H1 (cell line): ENCODE measurements around the gene AKR1D1. TPM values are rescaled to one million over a fixed set of nuclear protein-coding genes. Genes with fewer than 3 reads are reported as not detected.

Experiments
- CTCF ChIA-PET: fragments of 300-600 bp; sonication (Branson Sonifier 250); formaldehyde crosslinking; loops from one replicate; lab custom pipeline; 2021; ENCODE audit not compliant: partially characterized antibody; lab: Charles Lee
- POLR2A ChIA-PET: fragments of 300-600 bp; sonication (Branson Sonifier 250); formaldehyde crosslinking; loops from one replicate; lab custom pipeline; 2021; ENCODE audit warnings: inconsistent platforms; ENCODE audit not compliant: partially characterized antibody; lab: Charles Lee
- DNase-seq, 2 experiments: peaks; one replicate each; pipeline versions ENCODE4 v3.0.0 to v3.0.0-alpha.2; 2010 to 2022; ENCODE audit warnings: low spot score in 2 of 2, low read depth in 1 of 2, mixed read lengths in 1 of 2
- FAIRE-seq: peaks from 2 replicates; lab custom pipeline; 2011; peaks lifted over from hg19 to GRCh38; lab: Jason Lieb, UNC
- H2AFZ ChIP-seq: 2 replicates; pipeline ENCODE4 v1.8.1; 2012; ENCODE audit warnings: low read length, inconsistent platforms
- H2AK5ac ChIP-seq: 2 replicates; pipeline ENCODE4 v1.6.1; 2013; ENCODE audit warnings: low read depth, low read length
- H2BK120ac ChIP-seq: replicated peaks from 2 replicates; pipeline ENCODE3; 2013; ENCODE audit warnings: low read depth, low read length, inconsistent platforms
- H2BK12ac ChIP-seq: 2 replicates; pipeline ENCODE4 v1.6.1; 2013; ENCODE audit warnings: low read depth, low read length
- H2BK15ac ChIP-seq: 2 replicates; pipeline ENCODE4 v1.6.1; 2013; ENCODE audit warnings: low read length
- H2BK20ac ChIP-seq: 2 replicates; pipeline ENCODE4 v1.6.1; 2013; ENCODE audit warnings: low read length
- H2BK5ac ChIP-seq: 2 replicates; pipeline ENCODE4 v1.6.1; 2013; ENCODE audit warnings: low read depth, low read length
- H3K14ac ChIP-seq: 2 replicates; pipeline ENCODE4 v1.6.1; 2013; ENCODE audit warnings: inconsistent platforms; ENCODE audit not compliant: insufficient read length
- H3K18ac ChIP-seq: 2 replicates; pipeline ENCODE4 v1.6.1; 2013; ENCODE audit warnings: low read length; ENCODE audit errors: extremely low read depth
- H3K23ac ChIP-seq: 2 replicates; pipeline ENCODE4 v1.6.1; 2013; ENCODE audit warnings: inconsistent platforms; ENCODE audit not compliant: insufficient read length
- H3K23me2 ChIP-seq: 2 replicates; pipeline ENCODE4 v1.6.1; 2013; ENCODE audit warnings: low read depth, low read length
- H3K27ac ChIP-seq: 2 replicates; pipeline ENCODE4 v1.6.1; 2011; ENCODE audit warnings: low read depth, low read length, inconsistent platforms
- H3K27me3 ChIP-seq, 4 experiments: replicated peaks in 1 of 4; 1 replicate in 1 of 4; 2 replicates in 3 of 4; pipeline versions ENCODE4 v1.6.1 to v1.8.1; 2011 to 2013; ENCODE audit warnings: low read length in 3 of 4, mild to moderate bottlenecking in 3 of 4, inconsistent platforms in 2 of 4, mixed read lengths in 2 of 4, moderate library complexity in 1 of 4; ENCODE audit not compliant: control insufficient read depth in 3 of 4, insufficient read depth in 3 of 4; ENCODE audit errors: extremely low read depth in 1 of 4
- H3K36me3 ChIP-seq, 4 experiments: 2 replicates each; pipeline versions ENCODE4 v1.6.1 to v1.8.1; 2011 to 2013; ENCODE audit warnings: mild to moderate bottlenecking in 4 of 4, low read length in 3 of 4, moderate library complexity in 2 of 4, control low read depth in 1 of 4, inconsistent platforms in 1 of 4; ENCODE audit not compliant: insufficient read depth in 4 of 4, control insufficient read depth in 2 of 4
- H3K4ac ChIP-seq: replicated peaks from 2 replicates; pipeline ENCODE3; 2013; ENCODE audit warnings: low read length, low read depth, mixed read lengths, inconsistent platforms; ENCODE audit not compliant: insufficient read length
- H3K4me1 ChIP-seq, 4 experiments: replicated peaks in 1 of 4; 1 replicate in 1 of 4; 2 replicates in 3 of 4; pipeline versions ENCODE4 v1.6.1 to v1.8.1; 2011 to 2013; ENCODE audit warnings: low read length in 3 of 4, inconsistent platforms in 2 of 4, mixed read lengths in 1 of 4; ENCODE audit not compliant: insufficient read depth in 4 of 4, control insufficient read depth in 3 of 4
- H3K4me2 ChIP-seq, 2 experiments: 2 replicates each; pipeline versions ENCODE4 v1.6.1 to v1.8.1; 2011 to 2013; ENCODE audit warnings: low read depth in 2 of 2, low read length in 2 of 2, control low read depth in 1 of 2, inconsistent platforms in 1 of 2, mild to moderate bottlenecking in 1 of 2; ENCODE audit not compliant: insufficient read depth in 1 of 2
- H3K4me3 ChIP-seq, 4 experiments: fragments of 200-600, 300-600 bp in 1 of 4; sonication (generic), shearing (Covaris generic), sonication (Bioruptor Twin) in 1 of 4; 2 replicates each; pipeline versions ENCODE4 v1.5.1 to v1.8.1; 2011 to 2016; ENCODE audit warnings: low read length in 4 of 4, low read depth in 3 of 4, control low read depth in 2 of 4, inconsistent platforms in 2 of 4, mild to moderate bottlenecking in 2 of 4, mixed read lengths in 1 of 4, moderate library complexity in 1 of 4; ENCODE audit not compliant: insufficient read depth in 2 of 4; ENCODE audit errors: extremely low read depth in 1 of 4
- H3K56ac ChIP-seq: replicated peaks from 2 replicates; pipeline ENCODE3; 2013; ENCODE audit warnings: low read depth, mild to moderate bottlenecking, mixed read lengths, low read length, inconsistent platforms; ENCODE audit not compliant: insufficient read length
- H3K79me1 ChIP-seq: 2 replicates; pipeline ENCODE4 v1.6.1; 2013; ENCODE audit warnings: low read depth, low read length, control low read depth
- H3K79me2 ChIP-seq, 2 experiments: 2 replicates each; pipeline versions ENCODE4 v1.6.1 to v1.8.1; 2012 to 2013; ENCODE audit warnings: low read length in 2 of 2, mild to moderate bottlenecking in 2 of 2, inconsistent platforms in 1 of 2; ENCODE audit not compliant: insufficient read depth in 2 of 2, control insufficient read depth in 1 of 2
- H3K9ac ChIP-seq, 4 experiments: replicated peaks in 1 of 4; 1 replicate in 1 of 4; 2 replicates in 3 of 4; pipeline versions ENCODE4 v1.6.1 to v1.8.1; 2011 to 2013; ENCODE audit warnings: low read depth in 3 of 4, low read length in 3 of 4, control low read depth in 2 of 4, mild to moderate bottlenecking in 2 of 4, moderate library complexity in 2 of 4, inconsistent platforms in 1 of 4; ENCODE audit errors: extremely low read depth in 1 of 4
- H3K9me3 ChIP-seq, 2 experiments: 2 replicates each; pipeline versions ENCODE4 v1.6.1 to v1.8.1; 2012 to 2013; ENCODE audit warnings: mild to moderate bottlenecking in 2 of 2, moderate library complexity in 2 of 2, control low read depth in 1 of 2, inconsistent platforms in 1 of 2, low read depth in 1 of 2, low read length in 1 of 2, mixed read lengths in 1 of 2; ENCODE audit not compliant: insufficient read depth in 2 of 2
- H4K20me1 ChIP-seq, 2 experiments: replicated peaks in 1 of 2; 2 replicates each; pipeline versions ENCODE3 to v1.8.1; 2011 to 2013; ENCODE audit warnings: inconsistent platforms in 2 of 2, low read length in 2 of 2, mild to moderate bottlenecking in 1 of 2; ENCODE audit not compliant: insufficient read depth in 2 of 2, control insufficient read depth in 1 of 2
- H4K5ac ChIP-seq: 2 replicates; pipeline ENCODE4 v1.6.1; 2013; ENCODE audit warnings: low read length, low read depth, mixed read lengths, inconsistent platforms; ENCODE audit not compliant: insufficient read length
- H4K8ac ChIP-seq: 2 replicates; pipeline ENCODE4 v1.8.0; 2013; ENCODE audit warnings: mild to moderate bottlenecking, moderate library complexity, low read length, inconsistent platforms; ENCODE audit not compliant: insufficient read depth; ENCODE audit errors: extremely low read depth
- H4K91ac ChIP-seq: replicated peaks from 2 replicates; pipeline ENCODE3; 2013; ENCODE audit warnings: low read length, mixed read lengths, inconsistent platforms; ENCODE audit not compliant: insufficient read length
- BRCA1 ChIP-seq: IDR thresholded peaks from 2 replicates; pipeline ENCODE4 v1.6.1; 2012; ENCODE audit warnings: low read depth, low read length, improper control_type of control experiment
- CBX8 ChIP-seq: fragments of 300-800, 300-1000 bp; sonication (generic); IDR thresholded peaks from 2 replicates; pipeline ENCODE4 v1.7.1; 2016; ENCODE audit warnings: low read depth, low read length, borderline replicate concordance
- FOSL1 ChIP-seq: IDR thresholded peaks from 2 replicates; pipeline ENCODE4 v1.6.1; 2011; ENCODE audit warnings: mild to moderate bottlenecking, low read depth, low read length, moderate library complexity; ENCODE audit not compliant: insufficient read depth
- GTF2F1 ChIP-seq: IDR thresholded peaks from 2 replicates; pipeline ENCODE4 v1.6.1; 2012; ENCODE audit warnings: low read depth, low read length, improper control_type of control experiment, borderline replicate concordance
- NRF1 ChIP-seq: IDR thresholded peaks from 2 replicates; pipeline ENCODE4 v1.6.1; 2011; ENCODE audit warnings: mild to moderate bottlenecking, low read depth, low read length, improper control_type of control experiment
- PHF8 ChIP-seq: fragments of 200-600 bp; sonication (generic); conservative IDR thresholded peaks from 2 replicates; pipeline ENCODE4 v1.7.1; 2012; ENCODE audit warnings: low read depth, mild to moderate bottlenecking, inconsistent platforms, low read length, moderate library complexity
- YY1 ChIP-seq: IDR thresholded peaks from 2 replicates; pipeline ENCODE4 v1.6.1; 2011; ENCODE audit warnings: low read depth, mild to moderate bottlenecking, low read length
- ZNF274 ChIP-seq: IDR thresholded peaks from 2 replicates; pipeline ENCODE4 v1.7.0; 2012; ENCODE audit warnings: low read length, borderline replicate concordance; ENCODE audit errors: extremely low read depth
- WGBS, 2 experiments: shearing (Covaris generic) in 1 of 2; methylation state at CpG; one replicate each; pipeline versions ENCODE4 v1.1.6 to v1.1.7; 2013 to 2015; ENCODE audit warnings: low lambda C conversion rate in 2 of 2, mixed read lengths in 2 of 2, inconsistent platforms in 1 of 2, low coverage in 1 of 2, missing lambda C conversion rate in 1 of 2; ENCODE audit not compliant: insufficient replicate concordance in 2 of 2, insufficient coverage in 1 of 2, insufficient read length in 1 of 2; ENCODE audit errors: extremely low coverage in 1 of 2, missing lambda C conversion rate in 1 of 2; 5-methylcytosine and 5-hydroxymethylcytosine counted together
- polyA plus RNA-seq, 7 experiments: library from polyadenylated mRNA; depleted of rRNA in 3 of 7; stranded (reverse) in 5 of 7; unstranded in 2 of 7; fragments of >200 nt in 5 of 7; fragments of 200-250 nt in 2 of 7; gene quantifications; 1 replicate in 5 of 7; 2 replicates in 1 of 7; 4 replicates in 1 of 7; pipeline versions ENCODE4 v1.2.1 to v1.2.3, GENCODE V29; 2011 to 2013; ENCODE audit warnings: missing spikeins in 2 of 7, mixed read lengths in 2 of 7
- total RNA-seq: library from RNA; stranded (reverse); fragmentation: NEBNext Ultra II Directional; extraction: Animal tissue kit (Norgen Biotek cat#: 25700); gene quantifications from 2 replicates; pipeline ENCODE4 v1.2.1, GENCODE V29; 2021

Gene AKR1D1
- total and polyA plus RNA-seq, 2 of the 8 experiments (the other 6 are each of a cell fraction or from before 2014, with no cell fraction given), result not detected

DNA sequence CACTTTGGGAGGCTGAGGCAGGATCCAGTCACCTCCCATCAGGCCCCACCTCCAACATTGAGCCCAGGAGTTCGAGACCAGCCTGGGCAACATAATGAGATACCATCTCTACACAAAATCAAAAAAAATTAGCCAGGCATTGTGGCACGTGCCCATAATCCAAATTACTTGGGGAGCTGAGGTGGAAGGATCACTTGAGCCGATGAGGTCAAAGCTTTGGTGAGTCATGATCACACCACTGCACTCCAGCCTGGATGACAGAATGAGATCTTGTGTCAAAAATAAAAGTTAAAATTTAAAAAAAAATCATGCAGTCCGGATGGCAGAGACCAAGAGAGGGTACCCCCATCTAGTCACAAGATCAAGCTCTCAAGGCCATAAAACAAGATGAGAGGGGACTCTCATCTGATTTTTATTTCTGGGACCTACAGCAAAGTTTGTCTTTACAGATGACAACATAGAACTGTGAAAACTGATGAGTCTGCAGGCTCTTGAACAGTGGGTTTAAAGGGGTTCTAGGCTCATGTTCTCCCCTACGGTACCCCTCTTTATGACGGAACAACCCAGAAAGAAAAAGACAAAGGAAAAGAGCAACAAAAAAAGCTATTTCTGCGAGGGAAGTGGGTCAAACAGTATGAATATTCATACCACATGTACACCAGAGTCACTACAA is 45.4 kb upstream of the AKR1D1 start:
- H3K4me3 ChIP-seq, result no peak overlapping the region
- H2BK20ac ChIP-seq, result peak overlapping the region; percentile 66; the same call in 1 of the 2 replicates
- no peak overlapping the region for H3K14ac ChIP-seq
- TF ChIP-seq GTF2F1 (no peak), BRCA1 (no peak), ZNF274 (no peak), NRF1 (no peak), PHF8 (no peak), YY1 (no peak), FOSL1 (no peak), CBX8 (no peak)
- no peak overlapping the region; the same call in 1 of the 2 replicates for H3K18ac ChIP-seq
- H2BK5ac ChIP-seq, result no peak overlapping the region
- H3K36me3 ChIP-seq, result no peaks in the 10 kb centered on the region
- H4K91ac ChIP-seq, result no peak overlapping the region
- H2BK12ac ChIP-seq, result peak overlapping the region; percentile 44; the same call in 1 of the 2 replicates
- H3K4ac ChIP-seq, result no peak overlapping the region
- H3K27ac ChIP-seq, result no peak overlapping the region
- no peak overlapping the region for H3K56ac ChIP-seq
- H3K4me1 ChIP-seq, result peaks cover 2 to 12% (median 7%) of the 10 kb centered on the region in 4 experiments; a peak in 6 of 7 replicates
- no peak overlapping the region for H3K4me2 ChIP-seq
- no peaks in the 10 kb centered on the region for H3K79me1 ChIP-seq
- ChIA-PET CTCF (interaction anchor here (0.6 to 1.6 kb wide), 3 partner anchors 14 to 1054 kb away, joined by 3 to 5 read pairs (median 3); no protein-coding TSS in a partner anchor), POLR2A (interaction anchor here (0.6 kb wide), 1 partner anchor 276 kb away, joined by 4 read pairs; no protein-coding TSS in a partner anchor)
- no peak overlapping the region for H4K8ac ChIP-seq
- H3K9me3 ChIP-seq, result peaks cover 10 to 11% of the 10 kb centered on the region in 2 experiments; a peak in 3 of 4 replicates
- H3K27me3 ChIP-seq, result no peaks in the 10 kb centered on the region
- FAIRE-seq (no peak), DNase-seq (no peak)
- 91% methylated on average over 7 of the region's 7 CpGs; no CpG with 5 or more reads in 1 of the 2 experiments for WGBS, 2 experiments
- H4K20me1 ChIP-seq, result no peaks in the 10 kb centered on the region
- H3K79me2 ChIP-seq, result no peaks in the 10 kb centered on the region
- no peak overlapping the region for H2BK15ac ChIP-seq
- H2AK5ac ChIP-seq, result no peak overlapping the region
- no peak overlapping the region for H4K5ac ChIP-seq
- H3K9ac ChIP-seq, result no peak overlapping the region
- H2AFZ ChIP-seq, result no peak overlapping the region
- no peak overlapping the region for H3K23ac ChIP-seq
- H3K23me2 ChIP-seq, result no peaks in the 10 kb centered on the region
- H2BK120ac ChIP-seq, result no peak overlapping the region
